GM19351 (cell line): ENCODE results near the gene PLK5.
"Not testable (repeated sequence)": the region's sequence is repeated elsewhere in the genome, so short reads cannot be mapped to it uniquely, and the experiment has no call there.

Source experiments
- ATAC-seq: cut with Tn5 transposase; IDR thresholded peaks from one replicate; pipeline ENCODE4 v1.9.1; 2021; ENCODE audit warnings: mild to moderate bottlenecking, moderate library complexity; ENCODE audit not compliant: unreplicated experiment

Gene PLK5

GRCh38 chr19:1491114-1491848 lies 32.6 kb upstream of the PLK5 start, which contains the start of gene REEP6:
Gene REEP6, plus strand, starts transcription at chr19:1491181. Its CDS starts 89 bp downstream, at chr19:1491270.
- no peak for ATAC-seq

DNA sequence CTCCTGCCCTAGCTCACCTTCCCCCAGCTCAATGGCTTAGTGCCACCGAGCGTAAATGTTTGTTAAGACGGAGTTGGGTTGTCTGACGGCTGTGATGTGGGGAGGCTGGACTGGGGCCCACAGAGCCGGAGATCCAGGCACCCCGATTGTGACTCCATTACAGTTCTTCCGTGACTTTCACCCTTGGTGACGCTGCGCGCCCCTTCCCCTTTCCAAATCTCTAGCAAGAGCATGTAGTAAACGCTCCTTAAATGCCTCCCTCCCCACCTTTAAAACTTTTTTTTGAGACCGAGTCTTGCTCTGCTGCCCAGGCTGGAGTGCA lies 32.1 kb upstream of the PLK5 start:
- no peak for ATAC-seq

DNA sequence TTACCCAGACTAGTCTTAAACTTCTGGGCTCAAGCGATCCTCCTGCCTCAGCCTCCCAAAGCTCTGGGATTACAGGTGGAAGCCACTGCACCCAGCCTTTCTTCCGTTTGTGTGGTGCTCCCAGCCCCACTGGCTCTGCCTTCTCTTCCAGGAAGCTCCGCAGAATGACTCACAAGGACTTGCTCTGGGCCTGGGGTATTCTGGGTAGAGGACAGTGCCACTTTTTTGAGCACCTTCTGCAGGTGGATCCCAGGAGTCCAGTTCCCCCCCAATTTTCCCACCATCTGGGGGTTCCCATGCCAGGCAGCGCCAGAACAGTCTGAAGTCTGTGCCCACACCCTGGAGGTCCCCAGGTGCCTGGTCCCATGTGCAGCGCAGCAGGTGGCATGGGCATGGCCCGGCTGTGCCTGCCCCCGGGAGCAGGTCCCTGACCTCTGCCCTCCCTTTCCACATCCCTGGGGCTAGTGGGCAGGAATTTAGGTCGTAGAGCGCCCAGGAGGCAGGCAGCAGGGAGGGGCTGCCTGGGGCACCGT lies 31.3 kb upstream of the PLK5 start:
- ATAC-seq: no peak

GRCh38 chr19:1494115-1494815 lies 29.6 kb upstream of the PLK5 start:
- no peak for ATAC-seq

GRCh38 chr19:1495051-1495798 lies 28.7 kb upstream of the PLK5 start:
- ATAC-seq: no peak

GRCh38 chr19:1495799-1496713 lies 27.8 kb upstream of the PLK5 start:
- no peak for ATAC-seq

DNA sequence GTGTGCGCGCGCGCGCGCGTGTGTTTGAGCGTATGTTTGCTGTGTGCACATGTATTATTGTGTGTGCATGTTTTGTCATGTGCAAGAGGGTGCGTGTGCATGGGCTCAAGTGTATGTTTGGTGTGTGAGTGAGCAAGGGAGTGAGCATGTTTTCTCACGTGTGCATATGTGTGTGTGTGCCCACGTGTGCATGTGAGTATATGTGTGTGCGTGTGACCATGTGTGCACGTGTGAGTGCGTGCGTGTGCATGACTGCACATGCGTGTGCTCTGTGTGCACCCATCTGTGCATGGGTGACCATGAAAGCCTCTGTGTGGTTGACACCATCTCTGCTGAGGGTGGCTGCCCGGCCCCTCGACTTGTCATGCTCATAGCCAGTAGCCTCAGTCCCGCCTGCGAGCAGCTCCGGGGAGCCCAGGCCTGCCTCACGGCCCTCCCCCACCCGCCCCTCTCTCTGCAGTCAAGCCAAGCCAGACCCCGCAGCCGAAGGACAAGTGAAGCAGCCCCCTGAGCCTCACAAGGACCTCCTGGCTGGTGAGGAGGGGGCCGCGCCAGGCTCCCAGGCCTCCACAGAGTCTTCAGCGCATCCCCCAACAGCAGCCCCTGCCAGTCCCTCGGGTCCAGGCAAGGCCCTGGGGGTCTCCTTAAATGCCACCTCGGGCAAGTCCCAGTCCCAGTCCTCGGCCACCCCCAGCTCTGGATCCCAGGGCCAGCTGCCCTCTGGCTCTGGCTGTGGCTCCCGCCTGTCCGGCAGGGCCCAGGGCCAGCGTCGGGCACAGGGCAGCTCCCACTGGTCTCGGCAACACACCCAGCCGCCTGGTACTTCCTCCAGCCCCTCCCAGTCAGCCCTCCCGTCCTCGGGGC lies 26.9 kb upstream of the PLK5 start:
- ATAC-seq: no peak

- ATAC-seq: no peak
Observed at GRCh38 chr19:1497578-1498235, 26.2 kb upstream of the PLK5 start.

- ATAC-seq: not testable (repeated sequence)
Observed at GRCh38 chr19:1499231-1499630, 24.6 kb upstream of the PLK5 start.

GRCh38 chr19:1501200-1501595 lies 22.7 kb upstream of the PLK5 start:
- ATAC-seq: no peak

GRCh38 chr19:1502433-1503088 lies 21.3 kb upstream of the PLK5 start:
- no peak for ATAC-seq

DNA sequence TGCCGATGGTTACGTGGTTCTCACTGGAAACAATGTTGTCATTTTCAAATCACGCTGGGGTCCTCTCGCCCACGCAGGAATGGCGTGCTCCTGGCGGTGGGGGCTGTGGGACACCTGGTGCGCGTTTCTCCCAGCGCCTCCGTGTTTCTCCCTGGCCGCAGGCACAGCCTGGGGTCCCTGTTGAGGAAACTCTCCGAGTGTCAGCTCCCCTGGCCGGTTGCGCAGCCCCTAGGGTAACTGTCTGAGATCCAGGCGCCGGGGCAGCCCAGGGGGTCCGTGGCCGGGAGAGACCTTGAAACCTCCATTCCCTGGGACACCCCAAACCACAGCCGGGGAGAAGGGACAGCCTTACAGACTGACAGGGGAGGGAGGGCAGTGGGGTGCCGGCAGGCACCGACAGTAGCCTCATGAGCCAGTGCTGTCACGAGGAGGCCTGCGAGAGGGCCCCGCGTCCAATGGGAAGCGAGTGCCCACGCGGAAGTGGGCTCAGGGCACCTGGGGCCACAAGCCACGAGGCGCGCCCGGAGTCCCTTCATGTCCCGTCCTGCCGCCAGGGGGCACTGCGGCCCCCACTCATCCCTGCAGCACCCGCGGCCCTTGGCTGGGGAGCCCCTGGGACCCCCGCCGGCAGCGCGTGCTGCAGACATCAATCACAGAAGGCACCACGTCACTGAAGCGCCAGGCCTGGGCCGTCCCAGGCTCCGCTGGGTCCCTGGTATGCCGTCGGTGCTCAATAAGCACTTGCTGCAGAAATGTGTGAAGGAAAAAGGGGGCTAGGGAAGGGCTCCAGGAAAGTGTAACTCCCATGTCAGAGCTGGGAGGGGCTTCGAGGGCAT lies 20.6 kb upstream of the PLK5 start:
- no peak for ATAC-seq

DNA sequence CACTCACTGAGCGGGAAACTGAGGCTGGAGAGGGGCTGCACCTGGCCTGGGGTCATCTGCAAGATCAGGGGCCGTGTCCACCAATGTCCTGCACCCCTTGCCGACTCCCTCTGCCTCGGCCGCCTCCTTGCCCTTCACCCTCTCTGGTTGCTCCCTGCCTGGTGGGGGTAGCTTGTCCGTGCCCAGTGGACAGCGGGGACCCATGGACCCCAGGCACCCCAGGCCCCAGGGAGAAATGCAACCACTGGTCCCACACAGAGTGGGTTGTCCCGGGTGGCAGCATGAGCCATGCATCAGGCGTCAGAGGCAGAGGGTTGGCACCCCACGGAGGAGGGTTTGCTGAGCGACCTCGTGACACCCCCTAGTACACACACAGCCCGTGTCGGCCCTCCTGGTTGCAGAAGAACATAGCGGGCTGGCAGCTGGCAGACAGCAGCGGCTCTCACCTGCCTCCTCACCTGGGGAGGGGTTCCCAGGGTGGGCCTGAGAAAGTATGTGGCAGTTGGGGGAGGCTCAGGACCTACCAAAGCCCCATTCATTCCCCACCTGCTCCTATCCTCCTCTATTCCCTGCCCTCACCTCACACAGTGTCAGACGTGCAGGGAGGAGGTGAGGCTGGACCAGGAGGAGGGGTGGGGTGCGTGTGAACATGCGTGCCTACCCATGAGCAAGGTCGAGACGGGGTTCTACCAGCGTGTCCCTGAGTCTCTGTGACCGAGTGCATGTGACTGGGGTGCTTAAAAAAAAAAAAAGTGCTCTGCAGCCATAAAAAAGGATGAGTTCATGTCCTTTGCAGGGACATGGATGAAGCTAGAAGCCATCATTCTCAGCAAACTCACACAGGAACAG lies 19.7 kb upstream of the PLK5 start:
- ATAC-seq: no peak

GRCh38 chr19:1505012-1505411 lies 18.9 kb upstream of the PLK5 start:
- ATAC-seq: no peak

DNA sequence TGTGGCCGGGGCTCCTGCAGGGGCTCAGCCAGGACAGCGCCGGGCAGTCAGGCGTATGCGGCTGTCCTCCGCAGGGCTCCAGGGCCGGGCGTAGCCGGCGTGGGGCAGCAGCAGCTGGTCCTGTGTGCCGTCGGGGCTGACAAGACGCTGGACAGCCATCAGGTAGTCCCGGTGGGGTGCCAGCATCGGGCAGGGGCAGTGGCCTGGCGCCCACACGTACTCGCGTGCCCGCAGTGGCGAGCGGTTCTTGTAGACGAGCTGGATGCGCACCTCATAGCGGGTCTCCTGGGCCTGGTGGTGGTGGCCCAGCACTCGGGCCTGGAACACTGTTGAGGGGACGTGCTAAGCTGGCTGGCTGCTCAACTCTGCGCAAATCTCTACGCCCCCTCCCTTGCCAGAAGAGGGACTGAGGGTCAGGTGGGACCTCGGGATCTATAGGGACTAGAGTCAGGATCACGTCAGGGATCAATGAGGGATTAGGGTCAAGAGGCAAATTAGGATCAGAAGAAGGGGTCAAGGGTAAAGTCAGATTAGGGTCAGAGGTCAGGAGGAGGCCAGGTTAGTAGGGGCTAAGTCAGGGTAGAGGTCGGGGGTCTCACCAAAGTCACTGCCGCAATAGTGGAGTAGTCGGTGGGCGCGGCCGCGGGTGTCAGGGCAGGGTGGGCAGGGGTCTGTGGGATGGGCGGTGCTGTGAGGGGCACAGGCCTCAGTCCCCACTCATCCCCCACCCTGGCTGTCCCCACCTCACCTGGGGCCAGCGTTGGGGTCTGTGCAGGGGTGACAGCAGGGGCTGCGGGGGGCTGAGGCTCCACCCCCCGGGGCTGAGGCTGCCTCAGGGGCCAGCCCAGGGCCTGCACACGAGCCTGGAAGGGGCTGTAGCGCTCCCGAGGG lies 17.6 kb upstream of the PLK5 start:
- ATAC-seq: no peak

DNA sequence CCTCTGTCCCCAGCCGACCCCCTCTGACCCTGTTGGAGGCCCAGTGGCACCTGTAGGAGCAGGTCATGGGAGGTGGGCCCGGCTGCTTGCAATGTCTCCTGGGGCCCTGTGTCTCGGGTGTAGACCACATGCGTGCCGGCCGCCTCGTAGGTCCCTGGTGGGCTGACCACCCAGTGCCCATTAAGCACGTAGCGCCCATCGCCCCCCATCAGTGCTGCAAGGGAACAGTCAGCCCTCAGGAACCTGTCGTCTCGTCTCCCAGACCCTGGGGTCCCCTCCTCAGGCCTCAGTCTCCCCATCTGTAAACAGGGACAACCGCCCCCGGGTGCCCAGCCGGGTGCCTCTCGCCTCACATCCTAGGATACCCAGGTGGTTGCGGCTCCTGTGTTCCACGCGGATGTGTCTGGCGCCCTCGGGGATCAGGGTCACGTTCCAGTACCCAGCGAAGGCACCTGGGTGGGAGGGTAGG lies 16.7 kb upstream of the PLK5 start:
- ATAC-seq: no peak
